ENCODE data around the gene RHBDL3.

DNA sequence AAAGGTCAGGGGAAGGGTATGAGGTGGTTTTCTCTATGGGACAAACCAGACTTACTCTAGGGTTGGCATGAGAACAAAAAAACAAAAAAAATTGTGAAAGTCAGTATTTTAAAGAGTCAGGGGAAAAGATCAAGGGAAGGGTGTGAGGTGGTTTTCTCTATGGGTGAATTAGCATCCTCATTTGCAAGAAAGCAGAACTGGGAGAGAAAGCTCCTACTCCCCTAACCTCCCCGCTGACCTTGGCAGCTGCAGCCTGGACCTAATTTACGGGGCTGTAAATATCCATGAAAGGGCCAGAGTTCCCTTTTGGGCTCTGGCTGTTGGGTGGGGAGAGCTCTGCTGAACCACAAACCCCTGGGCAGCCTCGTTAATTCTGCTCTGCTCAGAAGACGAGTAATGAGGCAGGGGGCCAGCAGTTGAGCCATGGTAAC lies 10.6 kb downstream of the RHBDL3 start:
- TF ChIP-seq, protein P1, sequence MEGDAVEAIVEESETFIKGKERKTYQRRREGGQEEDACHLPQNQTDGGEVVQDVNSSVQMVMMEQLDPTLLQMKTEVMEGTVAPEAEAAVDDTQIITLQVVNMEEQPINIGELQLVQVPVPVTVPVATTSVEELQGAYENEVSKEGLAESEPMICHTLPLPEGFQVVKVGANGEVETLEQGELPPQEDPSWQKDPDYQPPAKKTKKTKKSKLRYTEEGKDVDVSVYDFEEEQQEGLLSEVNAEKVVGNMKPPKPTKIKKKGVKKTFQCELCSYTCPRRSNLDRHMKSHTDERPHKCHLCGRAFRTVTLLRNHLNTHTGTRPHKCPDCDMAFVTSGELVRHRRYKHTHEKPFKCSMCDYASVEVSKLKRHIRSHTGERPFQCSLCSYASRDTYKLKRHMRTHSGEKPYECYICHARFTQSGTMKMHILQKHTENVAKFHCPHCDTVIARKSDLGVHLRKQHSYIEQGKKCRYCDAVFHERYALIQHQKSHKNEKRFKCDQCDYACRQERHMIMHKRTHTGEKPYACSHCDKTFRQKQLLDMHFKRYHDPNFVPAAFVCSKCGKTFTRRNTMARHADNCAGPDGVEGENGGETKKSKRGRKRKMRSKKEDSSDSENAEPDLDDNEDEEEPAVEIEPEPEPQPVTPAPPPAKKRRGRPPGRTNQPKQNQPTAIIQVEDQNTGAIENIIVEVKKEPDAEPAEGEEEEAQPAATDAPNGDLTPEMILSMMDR (IDR thresholded peaks at IDR 0.05; ENCODE audit: low read length), result no peak
- TF ChIP-seq EZH2 (optimal IDR thresholded peaks at IDR 0.05; ENCODE audit: low read depth, low read length), result no peak
